OCI-LY1 (cell line): ENCODE results near the gene CELF3.

Experiments
- H2AFZ ChIP-seq: fragments of 200-600 bp; sonication (generic), shearing (Covaris generic); 2 replicates; pipeline ENCODE4 v1.6.0; 2014; ENCODE audit warnings: antibody characterized with exemption, mild to moderate bottlenecking, low read length
- H3F3A ChIP-seq: fragments of 200-600 bp; sonication (generic), shearing (Covaris generic); 2 replicates; pipeline ENCODE4 v1.6.0; 2014; ENCODE audit warnings: mild to moderate bottlenecking, antibody characterized with exemption, low read length, moderate library complexity; ENCODE audit not compliant: insufficient read depth
- H3K27ac ChIP-seq: fragments of 200-600 bp; sonication (generic); 2 replicates; pipeline ENCODE4 v1.5.1; 2014; ENCODE audit warnings: low read length, mixed run types, mild to moderate bottlenecking, low read depth; ENCODE audit not compliant: poor library complexity, severe bottlenecking
- H3K27me3 ChIP-seq: fragments of 200-600 bp; sonication (generic); 2 replicates; pipeline ENCODE4 v1.6.0; 2014; ENCODE audit warnings: antibody characterized with exemption, mild to moderate bottlenecking, low read length, moderate library complexity; ENCODE audit not compliant: insufficient read depth
- H3K36me3 ChIP-seq: fragments of 200-600 bp; sonication (generic); 2 replicates; pipeline ENCODE4 v1.6.1; 2014; ENCODE audit warnings: mild to moderate bottlenecking, antibody characterized with exemption, low read length, moderate library complexity, mixed read lengths; ENCODE audit not compliant: insufficient read depth
- H3K4me1 ChIP-seq: fragments of 200-600 bp; sonication (generic); 2 replicates; pipeline ENCODE4 v1.5.1; 2014; ENCODE audit warnings: mild to moderate bottlenecking, low read length, moderate library complexity; ENCODE audit not compliant: insufficient read depth, severe bottlenecking
- H3K4me2 ChIP-seq: fragments of 200-600 bp; sonication (generic), shearing (Covaris generic); 2 replicates; pipeline ENCODE4 v1.6.1; 2014; ENCODE audit warnings: low read length
- H3K4me3 ChIP-seq: fragments of 200-600 bp; sonication (generic); 2 replicates; pipeline ENCODE4 v1.5.1; 2014; ENCODE audit warnings: low read length, low read depth, mild to moderate bottlenecking, mixed read lengths; ENCODE audit not compliant: poor library complexity, severe bottlenecking
- H3K79me2 ChIP-seq: fragments of 200-600 bp; shearing (Covaris generic); 2 replicates; pipeline ENCODE4 v1.6.1; 2016; ENCODE audit warnings: mixed run types, low read length, mixed read lengths; ENCODE audit not compliant: insufficient read depth
- H3K9ac ChIP-seq: fragments of 200-600 bp; sonication (generic), shearing (Covaris generic); 2 replicates; pipeline ENCODE4 v1.6.1; 2014; ENCODE audit warnings: mild to moderate bottlenecking, low read length, mixed read lengths
- H3K9me2 ChIP-seq: fragments of 200-600 bp; sonication (generic), shearing (Covaris generic); 2 replicates; pipeline ENCODE4 v1.6.1; 2014; ENCODE audit warnings: low read depth, mild to moderate bottlenecking, low read length, mixed read lengths
- H3K9me3 ChIP-seq: fragments of 200-600 bp; shearing (Covaris generic); 2 replicates; pipeline ENCODE4 v1.6.1; 2014; ENCODE audit warnings: low read length, mixed read lengths
- H4K20me1 ChIP-seq: fragments of 200-600 bp; sonication (generic), shearing (Covaris generic); 2 replicates; pipeline ENCODE4 v1.6.0; 2016; ENCODE audit warnings: mild to moderate bottlenecking, low read length; ENCODE audit not compliant: insufficient read depth
- EZH2 ChIP-seq: fragments of 200-600 bp; sonication (generic), shearing (Covaris generic); IDR thresholded peaks from 2 replicates; pipeline ENCODE4 v1.8.0; 2017; ENCODE audit warnings: borderline replicate concordance, mixed run types, mild to moderate bottlenecking, antibody characterized with exemption, low read length, moderate library complexity, mixed read lengths
- TF ChIP-seq, protein P1 (sequence below): fragments of 200-600 bp; sonication (generic), shearing (Covaris generic); IDR thresholded peaks from 2 replicates; pipeline ENCODE4 v1.5.1; 2017; ENCODE audit warnings: mild to moderate bottlenecking, antibody characterized with exemption, low read length, moderate library complexity, mixed read lengths

CELF3 gene

DNA sequence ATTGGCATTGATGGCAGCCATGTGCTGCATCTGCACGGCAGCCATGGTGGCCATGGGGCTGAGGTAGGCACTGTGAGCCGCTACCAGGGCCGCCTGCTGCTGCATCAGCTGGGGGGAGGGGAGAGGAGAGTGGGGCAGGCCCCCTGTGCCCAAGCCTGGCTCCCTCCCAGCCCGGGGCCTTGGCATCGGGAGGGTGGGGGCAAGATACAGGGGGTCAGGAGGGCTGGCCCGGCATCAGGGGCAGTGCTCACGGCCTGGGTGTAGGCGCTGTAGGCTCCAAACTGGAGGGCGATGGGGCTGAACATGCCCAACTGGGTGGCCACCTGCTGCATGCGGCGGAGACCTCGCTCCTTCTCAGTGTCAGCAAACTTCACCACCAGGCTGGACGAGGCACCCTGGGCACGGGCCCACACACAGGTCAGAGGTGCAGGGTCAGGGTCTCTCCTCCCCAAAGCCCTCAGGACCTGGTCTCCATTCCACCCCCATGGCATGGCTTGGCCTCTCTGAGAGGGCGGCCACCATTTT is 9.0 kb downstream of the CELF3 start:
- Histone ChIP-seq H3K9me2 (no peaks in the 10 kb centered on the region), H3K4me2 (no peak overlapping the region), H3K4me3 (no peak overlapping the region), H3K4me1 (no peaks in the 10 kb centered on the region), H3K36me3 (no peaks in the 10 kb centered on the region), H3K27me3 (no peaks in the 10 kb centered on the region), H3K9me3 (no peaks in the 10 kb centered on the region), H3F3A (no peaks in the 10 kb centered on the region), H3K27ac (no peak overlapping the region), H3K79me2 (no peaks in the 10 kb centered on the region), H3K9ac (no peak overlapping the region), H2AFZ (no peak overlapping the region), H4K20me1 (no peaks in the 10 kb centered on the region)
- no peak for TF ChIP-seq EZH2
- TF ChIP-seq, protein P1, sequence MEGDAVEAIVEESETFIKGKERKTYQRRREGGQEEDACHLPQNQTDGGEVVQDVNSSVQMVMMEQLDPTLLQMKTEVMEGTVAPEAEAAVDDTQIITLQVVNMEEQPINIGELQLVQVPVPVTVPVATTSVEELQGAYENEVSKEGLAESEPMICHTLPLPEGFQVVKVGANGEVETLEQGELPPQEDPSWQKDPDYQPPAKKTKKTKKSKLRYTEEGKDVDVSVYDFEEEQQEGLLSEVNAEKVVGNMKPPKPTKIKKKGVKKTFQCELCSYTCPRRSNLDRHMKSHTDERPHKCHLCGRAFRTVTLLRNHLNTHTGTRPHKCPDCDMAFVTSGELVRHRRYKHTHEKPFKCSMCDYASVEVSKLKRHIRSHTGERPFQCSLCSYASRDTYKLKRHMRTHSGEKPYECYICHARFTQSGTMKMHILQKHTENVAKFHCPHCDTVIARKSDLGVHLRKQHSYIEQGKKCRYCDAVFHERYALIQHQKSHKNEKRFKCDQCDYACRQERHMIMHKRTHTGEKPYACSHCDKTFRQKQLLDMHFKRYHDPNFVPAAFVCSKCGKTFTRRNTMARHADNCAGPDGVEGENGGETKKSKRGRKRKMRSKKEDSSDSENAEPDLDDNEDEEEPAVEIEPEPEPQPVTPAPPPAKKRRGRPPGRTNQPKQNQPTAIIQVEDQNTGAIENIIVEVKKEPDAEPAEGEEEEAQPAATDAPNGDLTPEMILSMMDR = no peak

DNA sequence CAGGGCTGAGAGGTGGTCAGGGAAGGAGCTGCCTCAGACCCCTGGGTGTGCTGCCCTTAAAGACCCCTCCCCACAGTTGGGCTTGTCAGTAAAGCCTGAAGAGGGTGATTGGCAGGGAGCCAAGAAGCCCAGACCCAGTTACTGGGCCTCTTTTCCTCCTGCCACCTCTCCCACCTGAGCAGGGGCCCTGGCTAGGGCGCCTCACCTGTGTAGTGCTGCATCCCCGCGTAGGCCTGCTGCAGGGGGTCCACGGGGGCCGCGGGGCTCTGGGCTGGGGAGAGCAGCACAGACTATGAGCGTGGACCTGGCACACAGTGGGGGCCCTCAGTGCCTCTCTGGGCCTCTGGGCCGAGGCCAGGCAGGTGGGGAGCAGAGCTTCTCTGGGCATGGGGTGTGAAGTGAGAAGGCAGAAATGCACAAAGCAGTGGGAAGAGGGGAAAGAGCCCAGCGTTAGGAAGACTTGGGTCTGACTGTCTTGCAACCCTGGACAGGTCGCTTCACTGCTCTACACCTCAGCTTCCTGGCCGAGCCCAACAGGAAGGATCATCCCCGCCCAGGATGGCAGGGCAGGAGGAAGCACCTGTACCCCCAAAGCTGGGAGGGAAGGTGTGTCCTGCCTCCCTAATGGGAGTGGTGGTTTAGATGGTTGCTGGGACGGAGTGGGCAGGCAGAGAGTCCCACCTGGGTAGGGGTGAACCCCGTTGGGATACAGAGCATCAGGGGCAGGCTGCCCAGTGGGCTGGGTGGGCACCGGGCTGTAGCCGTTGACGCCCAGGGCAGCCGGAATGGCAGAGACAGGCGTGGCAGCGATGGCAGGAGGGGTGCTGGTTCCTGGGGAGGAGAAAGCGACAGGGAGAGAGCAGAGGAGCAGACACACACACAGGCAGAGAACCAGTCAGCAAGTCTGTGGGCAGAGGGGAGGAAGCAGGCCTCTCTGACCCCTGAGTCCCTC is 9.9 kb downstream of the CELF3 start:
- TF ChIP-seq, protein P1 = no peak
- TF ChIP-seq EZH2 = no peak
- Histone ChIP-seq H3K9ac (no peak overlapping the region), H3K36me3 (no peaks in the 10 kb centered on the region)

GRCh38 chr1:151705753-151706463 is 10.7 kb downstream of the CELF3 start:
- H3K27ac ChIP-seq = no peak overlapping the region
- no peak overlapping the region for H2AFZ ChIP-seq
- H3K79me2 ChIP-seq = no peaks in the 10 kb centered on the region
- H3K4me2 ChIP-seq = no peak overlapping the region
- no peak overlapping the region for H3K4me3 ChIP-seq
- H3K9me2 ChIP-seq = no peaks in the 10 kb centered on the region
- TF ChIP-seq, protein P1 = no peak
- TF ChIP-seq EZH2 = no peak
- H3K9me3 ChIP-seq = no peaks in the 10 kb centered on the region
- H3F3A ChIP-seq = no peaks in the 10 kb centered on the region
- H3K27me3 ChIP-seq = no peaks in the 10 kb centered on the region
- no peaks in the 10 kb centered on the region for H3K4me1 ChIP-seq
- H3K36me3 ChIP-seq = 0 out of 2 replicates have a peak, but pooled peaks cover under 1% of the 10 kb centered on the region
- no peaks in the 10 kb centered on the region for H4K20me1 ChIP-seq
- no peak overlapping the region for H3K9ac ChIP-seq

More for the DNA sequence above, 9.9 kb downstream of the CELF3 start:
- no peaks in the 10 kb centered on the region for H3F3A ChIP-seq
- H2AFZ ChIP-seq = no peak overlapping the region
- H3K4me1 ChIP-seq = no peaks in the 10 kb centered on the region
- H4K20me1 ChIP-seq = no peaks in the 10 kb centered on the region
- no peaks in the 10 kb centered on the region for H3K9me3 ChIP-seq
- H3K4me2 ChIP-seq = no peak overlapping the region
- no peaks in the 10 kb centered on the region for H3K27me3 ChIP-seq
- no peaks in the 10 kb centered on the region for H3K9me2 ChIP-seq
- no peaks in the 10 kb centered on the region for H3K79me2 ChIP-seq
- no peak overlapping the region for H3K4me3 ChIP-seq
- H3K27ac ChIP-seq = no peak overlapping the region
